ENCODE measurements around the gene MAB21L2. TPM values are rescaled to one million over a fixed set of nuclear protein-coding genes. Genes with fewer than 3 reads are reported as not detected.
A peak's percentile ranks its signal among the peaks of the same experiment; 100 is the strongest.

MAB21L2 gene
- total and polyA plus RNA-seq, 4 experiments from 2014 or later = 0.08 TPM; not detected in 3

DNA sequence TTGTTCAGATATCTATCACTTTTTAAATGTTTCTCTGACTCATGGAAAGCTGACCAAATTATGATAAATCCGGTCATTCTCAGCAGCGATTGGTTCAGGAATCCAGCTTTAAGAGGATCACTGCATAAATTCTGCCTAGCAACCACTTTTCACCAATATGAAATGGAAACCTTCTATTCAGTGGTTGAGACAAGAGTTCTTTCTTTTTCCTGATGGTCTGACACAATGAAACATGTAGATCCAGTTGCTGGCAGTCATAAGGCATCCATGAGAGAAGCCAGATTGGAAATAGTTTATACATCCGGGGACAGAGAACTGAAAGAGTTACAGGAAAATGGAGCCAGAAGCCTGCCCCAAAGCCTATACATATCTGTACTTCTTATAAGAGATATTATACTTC, 27.2 kb downstream of the MAB21L2 start:
- no peak overlapping the region for H3K27ac Mint-ChIP-seq
- H3K9me3 ChIP-seq (ENCODE audit: control insufficient read depth in 1 of 2, low read length in 2 of 2) = no peaks in the 10 kb centered on the region
- CTCF ChIA-PET (ENCODE audit: partially characterized antibody) = no interaction called here
- POLR2A ChIA-PET (ENCODE audit: partially characterized antibody) = no interaction called here
- no peaks in the 10 kb centered on the region for H3K27me3 Mint-ChIP-seq
- no peak overlapping the region for H3K27ac ChIP-seq (ENCODE audit: low read depth, low read length)
- no peaks in the 10 kb centered on the region for H3K4me1 ChIP-seq (ENCODE audit: insufficient read depth, low read length)
- no peak overlapping the region for H3K4me3 ChIP-seq (ENCODE audit: low read length in 2 of 2)
- intact Hi-C loops (cut with micrococcal nuclease) = no loop called here
- H3K4me3 Mint-ChIP-seq = no peak overlapping the region
- H3K9me3 Mint-ChIP-seq = no peaks in the 10 kb centered on the region
- peaks cover 0 to 10% (median 0%) of the 10 kb centered on the region in 4 donors for H3K4me1 Mint-ChIP-seq
- H3K27me3 ChIP-seq (ENCODE audit: insufficient read depth, low read length) = no peaks in the 10 kb centered on the region
- DNase-seq = no peak
- H3K36me3 ChIP-seq (ENCODE audit: insufficient read depth, low read length) = no peaks in the 10 kb centered on the region
- H3K36me3 Mint-ChIP-seq = peaks cover 11 to 17% of the 10 kb centered on the region in 2 donors

GRCh38 chr4:150619042-150619441, 37.1 kb downstream of the MAB21L2 start:
- H3K4me1 Mint-ChIP-seq = peaks cover 5 to 10% (median 7%) of the 10 kb centered on the region in 4 donors
- Histone ChIP-seq H3K27me3 (ENCODE audit: insufficient read depth, low read length) (no peaks in the 10 kb centered on the region), H3K9me3 (ENCODE audit: control insufficient read depth in 1 of 2, low read length in 2 of 2) (no peaks in the 10 kb centered on the region), H3K4me3 (ENCODE audit: low read length in 2 of 2) (no peak overlapping the region), H3K36me3 (ENCODE audit: insufficient read depth, low read length) (no peaks in the 10 kb centered on the region), H3K4me1 (ENCODE audit: insufficient read depth, low read length) (no peaks in the 10 kb centered on the region), H3K27ac (ENCODE audit: low read depth, low read length) (no peak overlapping the region)
- intact Hi-C loops (cut with micrococcal nuclease) = no loop called here
- peak overlapping the region in 1 of 8 donors; percentile 13 for H3K4me3 Mint-ChIP-seq
- H3K27ac Mint-ChIP-seq = no peak overlapping the region
- no peaks in the 10 kb centered on the region for H3K27me3 Mint-ChIP-seq
- peaks cover 15 to 25% of the 10 kb centered on the region in 2 donors for H3K36me3 Mint-ChIP-seq
- no peak for DNase-seq
- ChIA-PET CTCF (ENCODE audit: partially characterized antibody) (no interaction called here), POLR2A (ENCODE audit: partially characterized antibody) (no interaction called here)
- H3K9me3 Mint-ChIP-seq = peaks cover 0 to 2% (median 0%) of the 10 kb centered on the region in 8 donors

DNA sequence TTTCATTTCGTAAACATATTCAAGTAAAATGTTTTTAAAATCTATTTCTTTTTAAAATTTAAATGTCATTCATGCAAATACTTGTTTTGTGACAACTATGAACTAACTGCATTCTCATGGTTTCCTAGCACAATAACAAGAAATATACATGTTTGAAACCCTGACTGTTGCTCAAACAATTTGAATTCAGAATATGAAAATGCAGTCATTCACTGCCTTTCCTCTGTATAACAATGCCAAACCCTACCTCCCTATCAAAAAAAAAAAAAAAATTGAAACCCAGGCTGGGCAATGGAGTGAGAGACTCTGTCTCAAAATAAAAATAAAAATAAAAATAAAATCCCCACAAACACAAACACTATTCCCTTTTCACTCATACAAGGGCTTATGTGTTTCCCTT, 42.1 kb downstream of the MAB21L2 start:
- H3K27me3 Mint-ChIP-seq = no peaks in the 10 kb centered on the region
- H3K9me3 Mint-ChIP-seq = peaks cover 0 to 2% (median 0%) of the 10 kb centered on the region in 8 donors
- CTCF ChIA-PET (ENCODE audit: partially characterized antibody) = no interaction called here
- peaks cover 5 to 10% (median 7%) of the 10 kb centered on the region in 4 donors for H3K4me1 Mint-ChIP-seq
- Histone ChIP-seq H3K27ac (ENCODE audit: low read depth, low read length) (no peak overlapping the region), H3K27me3 (ENCODE audit: insufficient read depth, low read length) (no peaks in the 10 kb centered on the region), H3K9me3 (ENCODE audit: control insufficient read depth in 1 of 2, low read length in 2 of 2) (no peaks in the 10 kb centered on the region), H3K4me3 (ENCODE audit: low read length in 2 of 2) (no peak overlapping the region), H3K4me1 (ENCODE audit: insufficient read depth, low read length) (no peaks in the 10 kb centered on the region), H3K36me3 (ENCODE audit: insufficient read depth, low read length) (no peaks in the 10 kb centered on the region)
- POLR2A ChIA-PET (ENCODE audit: partially characterized antibody) = no interaction called here
- H3K27ac Mint-ChIP-seq = no peak overlapping the region
- peaks cover 11 to 21% of the 10 kb centered on the region in 2 donors for H3K36me3 Mint-ChIP-seq
- intact Hi-C loops (cut with micrococcal nuclease) = no loop called here
- H3K4me3 Mint-ChIP-seq = no peak overlapping the region
- DNase-seq = no peak

DNA sequence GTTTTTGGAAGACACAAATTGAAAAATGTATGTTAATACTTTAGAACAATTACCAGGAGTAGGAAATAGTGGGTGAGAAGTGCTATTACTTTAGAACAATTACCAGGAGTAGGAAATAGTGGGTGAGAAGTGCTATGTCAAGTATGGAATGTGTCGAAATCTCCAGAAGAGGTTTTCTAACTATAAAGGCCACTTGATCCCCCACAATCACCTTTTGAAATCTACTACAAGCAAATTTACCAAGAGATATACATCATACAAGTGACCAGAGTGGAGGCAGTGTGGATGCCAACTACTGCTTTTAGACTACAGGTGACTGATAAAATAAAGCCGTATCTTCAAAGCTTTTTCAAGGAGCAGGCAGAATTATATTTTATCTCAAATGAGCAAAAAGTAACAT, 43.1 kb downstream of the MAB21L2 start:
- Mint-ChIP-seq H3K36me3 (peaks cover 10 to 25% of the 10 kb centered on the region in 2 donors), H3K27me3 (no peaks in the 10 kb centered on the region), H3K4me3 (no peak overlapping the region), H3K9me3 (peaks cover 0 to 2% (median 0%) of the 10 kb centered on the region in 8 donors), H3K27ac (no peak overlapping the region), H3K4me1 (peaks cover 5 to 9% (median 7%) of the 10 kb centered on the region in 4 donors)
- no peak for DNase-seq
- no peak overlapping the region for H3K27ac ChIP-seq (ENCODE audit: low read depth, low read length)
- ChIA-PET POLR2A (ENCODE audit: partially characterized antibody) (no interaction called here), CTCF (ENCODE audit: partially characterized antibody) (no interaction called here)
- no peaks in the 10 kb centered on the region for H3K27me3 ChIP-seq (ENCODE audit: insufficient read depth, low read length)
- no peaks in the 10 kb centered on the region for H3K9me3 ChIP-seq (ENCODE audit: control insufficient read depth in 1 of 2, low read length in 2 of 2)
- intact Hi-C loops (cut with micrococcal nuclease) = no loop called here
- H3K4me1 ChIP-seq (ENCODE audit: insufficient read depth, low read length) = no peaks in the 10 kb centered on the region
- no peak overlapping the region for H3K4me3 ChIP-seq (ENCODE audit: low read length in 2 of 2)
- no peaks in the 10 kb centered on the region for H3K36me3 ChIP-seq (ENCODE audit: insufficient read depth, low read length)

DNA sequence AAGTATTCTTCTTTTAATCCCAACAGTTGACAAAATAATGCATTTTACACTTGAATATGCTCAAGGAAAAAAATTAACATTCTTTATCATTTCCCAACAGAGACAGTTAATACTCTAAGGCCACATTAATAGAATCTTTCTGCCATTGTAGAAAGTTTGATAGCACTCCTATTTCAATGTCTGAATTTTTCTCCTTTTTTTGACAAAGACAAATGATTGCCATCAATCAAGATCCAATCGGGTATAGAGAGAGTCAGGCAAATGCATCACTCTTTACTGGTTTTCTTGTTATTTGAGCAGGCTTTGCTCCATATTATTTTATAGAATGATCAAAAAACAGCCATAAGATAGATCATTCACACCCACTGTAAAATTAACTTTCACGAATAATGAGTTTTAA, 46.1 kb downstream of the MAB21L2 start:
- CTCF ChIA-PET (ENCODE audit: partially characterized antibody) = no interaction called here
- POLR2A ChIA-PET (ENCODE audit: partially characterized antibody) = no interaction called here
- H3K27ac Mint-ChIP-seq = no peak overlapping the region

DNA sequence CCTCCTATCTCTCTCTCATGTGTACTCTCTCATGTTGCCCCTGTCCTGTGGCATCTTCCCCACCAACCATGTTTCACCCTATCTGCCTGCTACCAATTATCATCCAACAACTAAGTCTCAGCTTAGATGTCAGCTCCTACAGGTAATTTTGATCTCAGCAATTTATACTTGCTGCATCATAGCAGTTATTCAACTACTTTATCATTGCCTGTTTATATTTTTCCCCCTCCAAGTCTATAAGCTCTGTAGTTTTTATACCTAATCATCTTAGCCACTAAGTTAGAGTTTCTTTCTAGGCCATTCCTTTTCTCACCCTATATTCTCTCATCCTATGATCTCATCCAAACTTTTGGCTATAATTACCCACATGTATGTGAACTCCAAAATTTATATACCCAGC, 50.7 kb downstream of the MAB21L2 start:
- no peak overlapping the region for H3K4me3 ChIP-seq (ENCODE audit: low read length in 2 of 2)
- CTCF ChIA-PET (ENCODE audit: partially characterized antibody) = no interaction called here
- Mint-ChIP-seq H3K4me1 (peaks cover 0 to 8% (median 5%) of the 10 kb centered on the region in 4 donors), H3K36me3 (peaks cover 27 to 36% of the 10 kb centered on the region in 2 donors), H3K27me3 (no peaks in the 10 kb centered on the region), H3K9me3 (peaks cover 0 to 28% (median 8%) of the 10 kb centered on the region in 8 donors), H3K4me3 (no peak overlapping the region), H3K27ac (no peak overlapping the region)
- no peak for DNase-seq
- POLR2A ChIA-PET (ENCODE audit: partially characterized antibody) = no interaction called here
- no peak overlapping the region for H3K27ac ChIP-seq (ENCODE audit: low read depth, low read length)
- no peaks in the 10 kb centered on the region for H3K4me1 ChIP-seq (ENCODE audit: insufficient read depth, low read length)
- intact Hi-C loops (cut with micrococcal nuclease) = no loop called here
- H3K27me3 ChIP-seq (ENCODE audit: insufficient read depth, low read length) = no peaks in the 10 kb centered on the region
- H3K36me3 ChIP-seq (ENCODE audit: insufficient read depth, low read length) = no peaks in the 10 kb centered on the region
- H3K9me3 ChIP-seq (ENCODE audit: control insufficient read depth in 1 of 2, low read length in 2 of 2) = no peaks in the 10 kb centered on the region

More for the DNA sequence above, 46.1 kb downstream of the MAB21L2 start:
- no peak overlapping the region for H3K4me3 ChIP-seq (ENCODE audit: low read length in 2 of 2)
- DNase-seq = no peak
- H3K36me3 ChIP-seq (ENCODE audit: insufficient read depth, low read length) = no peaks in the 10 kb centered on the region
- intact Hi-C loops (cut with micrococcal nuclease) = no loop called here
- H3K27me3 Mint-ChIP-seq = no peaks in the 10 kb centered on the region
- H3K36me3 Mint-ChIP-seq = peaks cover 6 to 15% of the 10 kb centered on the region in 2 donors
- H3K4me3 Mint-ChIP-seq = no peak overlapping the region
- H3K4me1 Mint-ChIP-seq = peaks cover 0 to 8% (median 6%) of the 10 kb centered on the region in 4 donors
- H3K4me1 ChIP-seq (ENCODE audit: insufficient read depth, low read length) = no peaks in the 10 kb centered on the region
- H3K9me3 ChIP-seq (ENCODE audit: control insufficient read depth in 1 of 2, low read length in 2 of 2) = no peaks in the 10 kb centered on the region
- H3K27me3 ChIP-seq (ENCODE audit: insufficient read depth, low read length) = no peaks in the 10 kb centered on the region
- H3K9me3 Mint-ChIP-seq = peaks cover 0 to 7% (median 0%) of the 10 kb centered on the region in 8 donors
- H3K27ac ChIP-seq (ENCODE audit: low read depth, low read length) = no peak overlapping the region
